ENCODE data around the gene MDGA2.
"Not testable (repeated sequence)": the region's sequence is repeated elsewhere in the genome, so short reads cannot be mapped to it uniquely, and the experiment has no call there.

MDGA2 gene

GRCh38 chr14:47675466-47676314 lies at the start of gene MDGA2:
MDGA2 (minus strand) TSS chr14:47675605.
- DNase-seq (ENCODE audit: low spot score) = no peak

DNA sequence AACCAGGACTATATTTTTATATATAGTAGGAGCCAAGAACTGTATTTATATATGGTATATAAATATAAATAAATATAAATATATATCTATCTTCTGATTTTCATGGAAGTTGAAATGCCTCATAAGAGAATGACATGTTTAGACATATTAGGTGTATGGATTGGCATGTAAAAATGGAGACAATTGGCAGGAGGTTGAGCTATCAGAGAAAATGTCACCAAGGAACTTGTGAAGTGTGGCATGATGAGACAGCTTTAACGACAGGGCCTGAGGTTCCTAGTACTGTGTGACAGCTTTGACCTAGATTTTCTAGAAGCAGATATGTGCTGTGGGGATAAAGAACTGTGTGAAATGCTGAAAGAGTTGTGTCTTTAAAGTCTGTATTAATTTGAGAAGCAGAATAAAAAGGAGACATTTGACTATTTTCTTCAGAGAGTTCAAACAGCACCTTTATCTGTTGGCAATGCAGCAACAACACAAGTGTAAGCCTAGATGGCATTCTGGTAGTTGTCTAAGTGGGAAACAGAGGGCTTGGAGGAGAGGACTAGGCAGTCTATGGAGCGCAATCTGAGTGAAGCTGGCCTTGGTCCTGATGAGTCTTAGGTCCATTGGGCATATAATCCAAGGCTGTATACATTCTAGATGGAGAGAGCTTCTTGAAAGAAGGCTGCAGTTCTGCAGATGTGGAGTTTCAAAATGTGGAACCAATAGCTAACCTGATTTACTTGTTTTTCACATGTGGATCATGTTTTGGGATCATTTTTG lies 47.7 kb upstream of the MDGA2 start:
- DNase-seq (ENCODE audit: low spot score) = no peak

- no peak for DNase-seq (ENCODE audit: low spot score)
Observed at GRCh38 chr14:47720281-47720680, 44.9 kb upstream of the MDGA2 start.

DNA sequence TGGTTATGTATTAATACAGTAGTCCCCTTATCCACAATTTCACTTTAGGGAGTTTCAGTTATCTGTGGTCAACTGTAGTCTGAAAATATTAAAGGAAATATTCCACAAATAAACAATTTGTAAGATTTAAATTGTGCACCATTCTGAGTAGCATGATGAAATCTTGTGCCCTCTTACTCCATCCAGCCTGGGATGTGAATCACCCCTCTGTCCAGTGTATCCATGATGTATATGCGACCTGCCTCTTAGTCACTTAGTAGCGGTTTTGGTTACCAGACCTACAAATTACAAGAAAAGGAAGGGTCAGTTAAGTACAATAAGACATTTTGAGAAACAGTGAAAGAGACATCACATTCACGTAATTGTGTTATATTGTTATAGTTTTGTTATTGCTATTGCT lies 39.9 kb upstream of the MDGA2 start:
- DNase-seq (ENCODE audit: low spot score) = no peak

DNA sequence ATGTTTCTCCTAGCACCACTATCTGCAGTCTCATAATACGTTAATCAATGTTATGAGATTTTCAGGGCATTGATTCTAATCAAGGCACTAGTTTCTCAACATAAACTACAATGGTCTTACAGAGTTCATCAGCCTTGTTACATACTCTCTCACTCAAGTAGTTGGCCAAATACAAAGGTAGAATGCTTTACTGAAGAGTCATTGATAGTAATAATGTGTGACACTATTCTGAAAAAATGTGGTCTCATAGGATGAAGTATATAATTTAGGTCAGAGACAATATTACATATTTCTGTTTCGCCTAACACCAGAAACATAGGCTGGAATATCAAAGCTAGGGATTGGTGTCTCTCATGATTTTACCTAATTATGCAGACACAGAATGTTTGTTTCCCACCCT lies 35.2 kb upstream of the MDGA2 start:
- no peak for DNase-seq (ENCODE audit: low spot score)

DNA sequence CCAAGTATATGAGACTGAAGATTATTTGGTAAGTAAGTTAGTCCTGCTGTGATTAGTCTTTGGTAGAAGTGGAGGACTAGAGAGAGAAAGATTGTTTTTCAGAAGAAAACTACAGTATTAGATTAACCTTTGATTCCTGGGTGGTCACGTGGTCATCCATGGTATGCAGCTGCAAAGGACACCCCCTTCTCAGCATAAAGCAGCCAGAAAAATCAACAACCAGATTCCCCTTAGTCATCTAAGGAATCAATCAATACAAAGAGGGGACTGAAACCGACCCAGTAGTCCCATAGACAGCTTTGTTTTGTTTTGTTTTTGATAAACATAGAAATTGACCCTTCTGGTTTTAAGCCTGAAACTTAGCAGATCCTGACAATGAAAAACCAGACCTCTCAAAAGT lies 30.3 kb upstream of the MDGA2 start:
- DNase-seq (ENCODE audit: low spot score) = no peak

DNA sequence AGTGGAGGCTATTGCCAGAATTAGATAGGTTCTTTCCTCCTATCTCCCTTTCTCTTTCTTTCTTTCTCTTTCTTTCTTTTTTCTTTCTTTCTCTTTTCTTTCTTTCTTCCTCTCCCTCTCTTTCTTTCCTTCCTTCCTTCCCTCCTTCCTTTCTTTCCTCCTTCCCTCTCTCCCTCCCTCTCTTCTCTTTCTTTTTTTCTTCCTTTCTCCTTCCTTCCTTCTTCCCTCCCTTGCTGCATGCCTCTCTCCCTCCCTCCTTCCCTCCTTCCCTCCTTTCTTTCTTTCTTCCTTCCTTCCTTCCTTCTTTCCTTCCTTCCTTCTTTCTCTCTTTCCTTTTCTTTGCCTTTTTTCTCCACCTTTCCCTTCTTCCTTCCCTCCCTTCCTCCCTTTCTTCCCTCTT lies 16.4 kb upstream of the MDGA2 start:
- DNase-seq (ENCODE audit: low spot score) = no peak

- no peak for DNase-seq (ENCODE audit: low spot score)
Observed at GRCh38 chr14:47678993-47679392, 3.6 kb upstream of the MDGA2 start.

DNA sequence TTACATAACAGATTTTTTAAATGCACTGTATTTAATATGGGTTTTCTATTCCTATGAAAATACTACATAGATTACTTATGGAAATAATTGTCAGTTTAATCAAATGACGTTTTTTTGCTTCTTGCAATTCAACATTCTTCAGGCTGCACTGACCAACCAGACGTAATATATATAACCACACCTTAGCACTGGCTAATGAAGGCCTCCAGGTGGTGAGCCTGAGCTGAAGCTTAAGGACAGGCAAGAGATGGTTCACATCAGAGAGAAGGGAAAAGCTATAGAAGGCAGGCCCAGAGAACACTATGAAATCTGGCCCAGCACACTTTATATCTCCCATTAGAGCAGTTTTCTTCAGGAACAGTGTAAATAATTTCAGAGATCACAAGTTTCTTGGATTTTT lies 2.8 kb upstream of the MDGA2 start:
- DNase-seq (ENCODE audit: low spot score) = no peak

- DNase-seq (ENCODE audit: low spot score) = no peak
Observed at GRCh38 chr14:47676315-47676617, 861 bp upstream of the MDGA2 start.

- no peak for DNase-seq (ENCODE audit: low spot score)
Observed at GRCh38 chr14:47674543-47675465, 601 bp downstream of the MDGA2 start.

DNA sequence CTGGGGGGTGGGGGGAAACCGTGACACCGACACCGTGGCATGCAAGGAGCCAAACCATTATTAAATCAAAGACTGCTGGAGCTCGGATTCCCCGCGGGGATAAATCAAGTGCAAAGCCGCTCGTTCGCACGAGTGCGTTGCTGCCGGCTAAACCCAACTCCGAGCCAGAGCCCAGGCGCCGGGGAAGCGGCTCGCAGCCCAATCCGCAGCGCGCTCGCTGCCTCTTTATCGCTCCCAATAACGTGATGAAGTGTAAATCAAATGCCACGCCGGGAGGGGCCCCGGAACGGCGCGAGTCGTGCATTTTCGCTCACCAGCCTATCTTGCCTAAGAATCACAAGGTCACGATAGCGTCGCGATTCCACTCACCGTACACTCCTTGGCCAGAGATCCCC lies 1.3 kb downstream of the MDGA2 start:
- no peak for DNase-seq (ENCODE audit: low spot score)

GRCh38 chr14:47665337-47666134 lies 9.9 kb downstream of the MDGA2 start:
- no peak for DNase-seq (ENCODE audit: low spot score)

- no peak for DNase-seq (ENCODE audit: low spot score)
Observed at GRCh38 chr14:47662466-47662865, 12.9 kb downstream of the MDGA2 start.

GRCh38 chr14:47660158-47660557 lies 15.2 kb downstream of the MDGA2 start:
- DNase-seq (ENCODE audit: low spot score) = no peak

- no peak for DNase-seq (ENCODE audit: low spot score)
Observed at GRCh38 chr14:47658041-47658440, 17.4 kb downstream of the MDGA2 start.

DNA sequence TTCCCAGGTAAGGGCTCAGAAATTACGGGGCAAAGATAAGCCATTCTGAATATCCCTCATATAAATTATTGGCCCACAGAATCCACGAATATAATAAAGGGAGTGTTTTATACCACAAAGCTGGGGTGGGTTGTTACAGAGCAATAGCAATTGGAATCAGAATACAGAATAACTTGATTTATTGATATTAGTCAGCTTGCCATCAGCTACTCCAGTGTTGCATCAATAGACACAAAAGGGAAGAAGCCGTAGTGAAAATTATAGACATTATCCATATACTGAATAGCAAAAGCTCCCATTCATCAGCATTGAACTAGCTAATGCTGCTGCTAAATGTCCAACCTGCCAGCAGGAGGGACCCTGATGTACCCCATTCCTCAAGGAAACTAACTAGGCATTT lies 18.3 kb downstream of the MDGA2 start:
- DNase-seq (ENCODE audit: low spot score) = no peak

GRCh38 chr14:47651337-47651736 lies 24.1 kb downstream of the MDGA2 start:
- DNase-seq (ENCODE audit: low spot score) = no peak

DNA sequence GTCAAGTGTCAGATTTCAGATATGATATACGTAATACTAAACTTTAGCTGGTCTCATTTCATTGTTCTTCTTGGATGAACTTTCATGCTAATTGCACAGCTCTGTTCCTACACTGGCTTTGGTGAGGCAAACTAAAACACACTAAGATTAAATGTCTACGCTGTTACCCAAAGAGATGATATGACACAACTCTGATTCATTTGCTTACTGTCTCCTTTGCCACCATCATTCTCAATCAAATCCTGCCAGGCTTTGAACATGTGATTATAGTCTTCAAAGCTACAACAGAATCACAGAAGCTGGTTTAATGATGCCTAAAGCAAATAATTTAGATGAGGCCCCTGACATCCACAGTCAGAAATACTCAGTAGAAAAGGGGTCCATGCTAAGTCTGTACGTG lies 37.7 kb downstream of the MDGA2 start:
- DNase-seq (ENCODE audit: low spot score) = no peak

GRCh38 chr14:47626151-47627035 lies 49.0 kb downstream of the MDGA2 start:
- no peak for DNase-seq (ENCODE audit: low spot score)

DNA sequence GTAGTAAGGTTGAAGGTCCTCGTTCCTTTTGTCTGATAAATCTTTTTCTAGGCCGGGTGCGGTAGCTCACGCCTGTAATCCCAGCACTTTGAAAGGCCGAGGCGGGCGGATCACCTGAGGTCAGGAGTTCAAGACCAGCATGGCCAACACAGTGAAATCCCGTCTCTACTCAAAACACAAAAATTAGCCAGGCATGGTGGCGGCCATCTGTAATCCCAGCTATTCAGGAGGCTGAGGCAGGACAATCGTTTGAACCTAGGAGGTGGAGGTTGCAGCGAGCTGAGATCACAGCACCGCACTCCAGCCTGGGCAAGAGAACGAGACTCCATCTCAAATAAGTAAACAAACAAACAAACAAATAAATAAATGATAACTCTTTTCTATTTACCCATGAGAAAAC lies 51.3 kb downstream of the MDGA2 start:
- DNase-seq (ENCODE audit: low spot score) = not testable (repeated sequence)
